ENCODE data around the gene ARHGEF16.

DNA sequence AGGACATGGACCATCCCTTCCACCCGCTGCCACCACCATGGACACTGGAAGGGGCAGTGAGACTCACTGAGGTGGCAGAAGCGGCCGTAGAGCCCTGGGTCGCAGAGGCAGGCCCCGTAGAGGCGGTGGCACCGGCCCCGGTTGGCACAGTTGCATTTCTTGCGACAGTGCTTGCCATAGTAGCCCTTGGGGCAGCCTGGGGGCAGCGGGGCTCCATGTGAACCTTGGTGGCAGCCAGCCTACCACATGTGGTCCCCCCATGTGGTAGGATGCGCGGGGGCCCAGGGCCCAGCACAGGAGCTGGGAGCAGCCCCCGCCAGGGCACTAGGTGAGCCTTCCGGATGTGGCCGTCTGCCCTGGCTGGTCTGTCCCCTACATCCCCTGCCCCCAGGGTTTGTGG, 51.6 kb downstream of the ARHGEF16 start:
- TF ChIP-seq, protein P1, sequence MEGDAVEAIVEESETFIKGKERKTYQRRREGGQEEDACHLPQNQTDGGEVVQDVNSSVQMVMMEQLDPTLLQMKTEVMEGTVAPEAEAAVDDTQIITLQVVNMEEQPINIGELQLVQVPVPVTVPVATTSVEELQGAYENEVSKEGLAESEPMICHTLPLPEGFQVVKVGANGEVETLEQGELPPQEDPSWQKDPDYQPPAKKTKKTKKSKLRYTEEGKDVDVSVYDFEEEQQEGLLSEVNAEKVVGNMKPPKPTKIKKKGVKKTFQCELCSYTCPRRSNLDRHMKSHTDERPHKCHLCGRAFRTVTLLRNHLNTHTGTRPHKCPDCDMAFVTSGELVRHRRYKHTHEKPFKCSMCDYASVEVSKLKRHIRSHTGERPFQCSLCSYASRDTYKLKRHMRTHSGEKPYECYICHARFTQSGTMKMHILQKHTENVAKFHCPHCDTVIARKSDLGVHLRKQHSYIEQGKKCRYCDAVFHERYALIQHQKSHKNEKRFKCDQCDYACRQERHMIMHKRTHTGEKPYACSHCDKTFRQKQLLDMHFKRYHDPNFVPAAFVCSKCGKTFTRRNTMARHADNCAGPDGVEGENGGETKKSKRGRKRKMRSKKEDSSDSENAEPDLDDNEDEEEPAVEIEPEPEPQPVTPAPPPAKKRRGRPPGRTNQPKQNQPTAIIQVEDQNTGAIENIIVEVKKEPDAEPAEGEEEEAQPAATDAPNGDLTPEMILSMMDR (IDR thresholded peaks at IDR 0.05), result no peak
- TF ChIP-seq EP300 (IDR thresholded peaks at IDR 0.05), result no peak
- TF ChIP-seq POLR2A (IDR thresholded peaks at IDR 0.05), result no peak
